ENCODE results near the gene FAM234A. TPM values are rescaled to one million over a fixed set of nuclear protein-coding genes. Genes with fewer than 3 reads are reported as not detected.
"Not testable (repeated sequence)": the region's sequence is repeated elsewhere in the genome, so short reads cannot be mapped to it uniquely, and the experiment has no call there.

The FAM234A gene
- polyA plus RNA-seq, 2 of the 4 experiments (the other 2 are of a cell fraction), result 25.6 to 53.3 TPM

GRCh38 chr16:200388-200787 is 34.2 kb upstream of the FAM234A start:
- TF ChIP-seq ESRRA (IDR thresholded peaks at IDR 0.05; ENCODE audit: borderline replicate concordance, low read length) (no peak), SREBF2 (IDR thresholded peaks at IDR 0.05) (no peak), EP300 (IDR thresholded peaks at IDR 0.05) (no peak), CTCF (IDR thresholded peaks at IDR 0.05) (no peak), EHMT2 (IDR thresholded peaks at IDR 0.05; ENCODE audit: low read depth) (no peak), CBX2 (IDR thresholded peaks at IDR 0.05; ENCODE audit: borderline replicate concordance, low read depth) (no peak)
- H3K4me3 ChIP-seq, result no peak overlapping the region
- ATAC-seq (peak; percentile 67 to 73; a peak in 4 of 6 replicates), FAIRE-seq (no peak), DNase-seq (ENCODE audit: low read depth in 1 of 2, low spot score in 1 of 2) (no peak)
- H3K9me3 ChIP-seq, result no peaks in the 10 kb centered on the region
- ChIA-PET CTCF (interaction anchor here (1.1 to 2.3 kb wide), 5 partner anchors 9 to 162 kb away, joined by 3 to 12 read pairs (median 7); partner anchors contain the start of gene HBQ1), POLR2A (interaction anchor here (0.7 kb wide), 1 partner anchor 15 kb away, joined by 8 read pairs; no protein-coding TSS in a partner anchor)
- 0 out of 6 replicates have a peak overlapping the region, but pooled peaks of 1 of the 2 experiments have one; percentile 4 for H3K27ac ChIP-seq
- H3K4me1 ChIP-seq, result peaks cover 5% of the 10 kb centered on the region; the same call in 1 of the 3 replicates
- H3K4me2 ChIP-seq, result no peak overlapping the region
- 96% methylated on average over 5 of the region's 5 CpGs for WGBS (ENCODE audit: missing lambda C conversion rate)

- DNase-seq (ENCODE audit: low read depth in 1 of 2, low spot score in 1 of 2), result no peak
- ChIA-PET POLR2A (no interaction called here), CTCF (interaction anchor here (1.1 to 1.5 kb wide), 2 partner anchors 107 to 159 kb away, joined by 3 to 5 read pairs; no protein-coding TSS in a partner anchor)
- WGBS (ENCODE audit: missing lambda C conversion rate), result 94% methylated on average over 4 of the region's 4 CpGs
- TF ChIP-seq SMC3 (IDR thresholded peaks at IDR 0.05) (no peak), EHF (CRISPR knock-in tag; IDR thresholded peaks at IDR 0.05) (no peak), RARB (CRISPR knock-in tag; IDR thresholded peaks at IDR 0.05) (no peak), SREBF2 (IDR thresholded peaks at IDR 0.05) (no peak), USF2 (IDR thresholded peaks at IDR 0.05) (no peak), CTCF (IDR thresholded peaks at IDR 0.05) (no peak), KDM1A (IDR thresholded peaks at IDR 0.05; ENCODE audit: low read depth) (no peak), TP53 (CRISPR knock-in tag; IDR thresholded peaks at IDR 0.05) (no peak), ZNF302 (CRISPR knock-in tag; IDR thresholded peaks at IDR 0.05) (no peak), HEYL (CRISPR knock-in tag; IDR thresholded peaks at IDR 0.05) (no peak), MAX (IDR thresholded peaks at IDR 0.05) (no peak), REST (IDR thresholded peaks at IDR 0.05) (no peak), ZSCAN20 (CRISPR knock-in tag; IDR thresholded peaks at IDR 0.05) (no peak)
- ATAC-seq, result no peak
- no peaks in the 10 kb centered on the region for H3K9me3 ChIP-seq
- FAIRE-seq, result no peak
- H3K4me3 ChIP-seq, result no peak overlapping the region
- peaks cover 5% of the 10 kb centered on the region; the same call in 1 of the 3 replicates for H3K4me1 ChIP-seq
- H3K4me2 ChIP-seq, result no peak overlapping the region
- H3K27ac ChIP-seq, result no peak overlapping the region
Measured at GRCh38 chr16:203246-203645, 31.4 kb upstream of the FAM234A start.

GRCh38 chr16:204046-204445 is 30.6 kb upstream of the FAM234A start:
- ChIA-PET CTCF (interaction anchor here (1.1 to 1.8 kb wide), 3 partner anchors 10 to 158 kb away, joined by 3 to 7 read pairs (median 5); no protein-coding TSS in a partner anchor), POLR2A (interaction anchor here (0.6 kb wide), 1 partner anchor 10 kb away, joined by 6 read pairs; no protein-coding TSS in a partner anchor)
- not testable (repeated sequence) for H3K4me1 ChIP-seq; FAIRE-seq; ATAC-seq; H3K27ac ChIP-seq; H3K4me2 ChIP-seq; H3K4me3 ChIP-seq; DNase-seq (ENCODE audit: low read depth in 1 of 2, low spot score in 1 of 2); H3K9me3 ChIP-seq
- WGBS (ENCODE audit: missing lambda C conversion rate), result 94% methylated on average over 9 of the region's 9 CpGs

GRCh38 chr16:209359-209758 is 25.3 kb upstream of the FAM234A start:
- H3K4me1 ChIP-seq; H3K9me3 ChIP-seq; H3K27ac ChIP-seq; DNase-seq (ENCODE audit: low read depth in 1 of 2, low spot score in 1 of 2); H3K4me3 ChIP-seq; ATAC-seq; POLR2A ChIA-PET; H3K4me2 ChIP-seq; FAIRE-seq: not testable (repeated sequence)
- 92% methylated on average over 4 of the region's 4 CpGs for WGBS (ENCODE audit: missing lambda C conversion rate)
- CTCF ChIA-PET, result interaction anchor here (1.1 to 3.0 kb wide), 5 partner anchors 26 to 153 kb away, joined by 3 to 12 read pairs (median 4); partner anchors contain the start of gene HBQ1
